Testis (tissue), 2 donors: ENCODE measurements around the gene DUSP14.

Source experiments
- CTCF ChIP-seq, 3 experiments: fragments of 450-650 bp in 2 of 3; fragments of 200-600 bp in 1 of 3; sonication (generic) in 1 of 3; IDR thresholded peaks; one replicate each; pipeline ENCODE4 v1.5.1; 2016 to 2019; ENCODE audit warnings: antibody characterized with exemption in 3 of 3, mild to moderate bottlenecking in 2 of 3, moderate library complexity in 1 of 3
- POLR2A ChIP-seq: fragments of 450-650 bp; IDR thresholded peaks from one replicate; pipeline ENCODE4 v1.6.1; 2017; ENCODE audit warnings: antibody characterized with exemption, mild to moderate bottlenecking, moderate library complexity

- no peak for TF ChIP-seq CTCF (IDR thresholded peaks at IDR 0.05)
- no peak for TF ChIP-seq POLR2A
These were observed 42.0 kb upstream of the DUSP14 start for GRCh38 chr17:37447641-37448040.
